Fibroblast of lung (primary cell): ENCODE data around the gene CD101.

Experiments
- CTCF ChIP-seq, 2 donors: IDR thresholded peaks in 1 of 2; conservative IDR thresholded peaks in 1 of 2; 1 replicate in 1 of 2; 2 replicates in 1 of 2; pipeline ENCODE4 v1.5.1; 2011 to 2012; ENCODE audit warnings: low read length in 2 of 2, control low read depth in 1 of 2, inconsistent platforms in 1 of 2, low read depth in 1 of 2, mild to moderate bottlenecking in 1 of 2
- EZH2 ChIP-seq: IDR thresholded peaks from 2 replicates; pipeline ENCODE4 v1.5.1; 2012; ENCODE audit warnings: low read length, control low read depth, mild to moderate bottlenecking; ENCODE audit errors: missing control alignments

DNA sequence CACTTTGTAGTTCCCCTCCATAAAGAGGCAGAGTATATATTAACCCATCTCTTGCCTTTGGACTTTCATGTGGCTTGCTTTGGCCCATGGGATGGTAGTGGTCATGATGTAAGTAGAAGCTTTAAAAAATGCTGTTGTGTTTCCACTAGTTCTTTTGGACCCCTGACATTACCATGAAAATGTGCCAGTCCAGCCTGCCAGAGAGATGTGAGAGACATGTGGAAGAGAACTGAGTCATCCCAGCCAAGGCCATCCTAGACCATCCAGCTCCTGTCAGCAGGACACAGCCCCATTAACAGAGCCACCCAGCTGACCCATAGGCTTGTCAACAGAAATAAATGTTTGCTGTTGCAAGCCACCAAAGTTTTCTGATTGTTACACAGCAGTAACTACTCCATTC is 3.9 kb upstream of the CD101 start:
- TF ChIP-seq CTCF (conservative IDR thresholded peaks at IDR 0.05 in 1 of 2, IDR thresholded peaks at IDR 0.05 in 1 of 2; ENCODE audit: low read depth in 1 of 2, low read length in 2 of 2) (no peak), EZH2 (no peak)
